Astrocyte of the cerebellum (primary cell): ENCODE data around the gene DEPDC5.

Experiments
- DNase-seq: peaks from one replicate; pipeline ENCODE4 v3.0.0-alpha.2; 2011; ENCODE audit warnings: low read depth
- H3K4me3 ChIP-seq: 2 replicates; pipeline ENCODE4 v1.5.1; 2011; ENCODE audit warnings: mild to moderate bottlenecking, low read depth, low read length, moderate library complexity
- CTCF ChIP-seq: IDR thresholded peaks from 2 replicates; pipeline ENCODE4 v1.5.1; 2012; ENCODE audit warnings: low read length, low read depth, moderate library complexity, mild to moderate bottlenecking; ENCODE audit errors: missing control alignments
- in situ Hi-C: cut with HindIII; loops from 2 replicates; pipeline ENCODE4 v1.10.0; 2017; ENCODE audit warnings: low sequenced_read_pairs

Gene DEPDC5

DNA sequence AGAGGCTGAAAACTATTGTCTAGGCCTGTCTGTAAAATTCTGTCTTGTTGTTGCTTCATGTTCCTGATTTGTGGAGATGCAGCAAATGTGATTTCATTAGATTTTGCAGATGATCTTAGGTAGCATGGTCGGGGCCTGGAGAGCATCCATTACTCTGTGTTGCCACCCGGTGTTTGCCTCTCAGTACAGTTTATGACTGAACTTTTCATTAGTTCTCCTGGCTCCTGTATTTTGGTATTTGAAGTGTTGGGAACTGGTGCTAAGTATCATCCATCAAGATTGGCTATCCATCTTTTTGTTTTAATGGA, 198.2 kb downstream of the DEPDC5 start:
- in situ Hi-C loops, result loop anchor here (25.0 kb wide), 1 partner anchor 240 kb away; no protein-coding TSS in a partner anchor
- no peak for TF ChIP-seq CTCF
- H3K4me3 ChIP-seq, result no peak overlapping the region
- DNase-seq, result no peak

DNA sequence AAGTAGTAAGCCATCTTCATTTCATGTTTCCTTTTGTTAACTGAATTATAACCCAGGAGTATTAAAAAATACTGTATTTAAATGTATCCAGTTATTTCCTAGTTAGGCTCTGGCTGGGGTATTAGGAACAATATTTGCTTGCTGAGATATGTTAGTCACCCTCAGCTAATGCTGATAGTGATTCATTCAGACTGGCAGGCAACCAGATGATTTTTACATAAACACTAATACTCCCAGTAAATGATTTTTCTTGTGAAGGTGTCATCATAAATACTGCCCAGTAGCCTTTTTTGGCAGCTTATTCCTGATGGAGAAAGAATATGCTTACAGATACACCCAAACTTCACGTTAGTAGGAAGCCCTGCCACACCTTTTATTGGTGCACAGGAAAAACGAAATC, 198.7 kb downstream of the DEPDC5 start:
- in situ Hi-C loops, result loop anchor here (25.0 kb wide), 1 partner anchor 240 kb away; no protein-coding TSS in a partner anchor
- no peak for TF ChIP-seq CTCF
- DNase-seq, result peak; percentile 86
- H3K4me3 ChIP-seq, result no peak overlapping the region

GRCh38 chr22:31953261-31953660, 199.4 kb downstream of the DEPDC5 start:
- H3K4me3 ChIP-seq, result no peak overlapping the region
- in situ Hi-C loops, result loop anchor here (25.0 kb wide), 1 partner anchor 241 kb away; no protein-coding TSS in a partner anchor
- DNase-seq, result no peak
- no peak for TF ChIP-seq CTCF

DNA sequence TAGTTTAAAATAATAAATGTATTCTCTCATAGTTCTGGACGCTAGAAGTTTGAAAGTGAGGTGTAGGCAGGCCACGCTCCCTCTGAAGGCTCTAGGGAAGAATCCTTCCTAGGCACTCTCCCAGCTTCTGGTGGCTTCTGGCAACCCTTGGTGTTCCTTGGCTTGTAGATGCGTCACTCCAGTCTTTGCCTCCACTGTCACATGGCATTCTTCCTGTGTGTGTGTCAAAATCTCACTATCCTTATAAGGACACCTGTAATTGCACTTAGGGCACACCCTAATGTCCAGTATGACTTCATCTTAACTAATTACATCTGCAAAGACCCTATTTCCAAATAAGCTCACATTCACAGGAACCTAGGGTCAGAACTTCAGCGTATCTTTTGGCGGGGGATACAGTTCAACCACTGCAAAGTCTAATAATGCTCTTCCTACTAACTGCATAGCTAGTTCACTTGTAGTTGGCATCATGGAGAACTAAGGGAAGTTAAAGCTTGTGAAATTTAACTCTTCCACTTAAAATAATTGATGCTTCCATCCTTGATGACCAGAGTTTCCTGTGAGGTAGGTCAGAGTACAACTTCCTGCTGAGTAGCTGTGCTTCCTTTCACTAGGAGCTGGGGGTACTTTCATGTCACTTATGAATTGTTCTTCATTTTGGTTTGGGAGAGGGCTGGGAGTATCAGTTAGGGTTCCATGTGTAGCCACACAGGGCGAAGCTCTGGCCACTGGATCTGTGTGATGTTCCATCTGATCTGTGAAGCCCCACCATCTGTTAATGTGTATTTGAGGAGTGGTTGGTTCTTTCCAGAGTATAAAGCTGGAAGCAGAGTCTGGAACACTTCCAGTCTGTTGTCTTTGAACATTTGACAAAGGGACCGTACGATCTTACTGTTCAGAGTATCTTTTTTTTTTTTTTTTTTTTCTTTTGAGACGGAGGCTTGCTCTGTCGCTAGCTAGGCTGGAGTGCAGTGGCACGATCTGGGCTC, 201.0 kb downstream of the DEPDC5 start:
- DNase-seq, result no peak
- in situ Hi-C loops, result loop anchor here (25.0 kb wide), 1 partner anchor 243 kb away; no protein-coding TSS in a partner anchor
- TF ChIP-seq CTCF, result no peak

DNA sequence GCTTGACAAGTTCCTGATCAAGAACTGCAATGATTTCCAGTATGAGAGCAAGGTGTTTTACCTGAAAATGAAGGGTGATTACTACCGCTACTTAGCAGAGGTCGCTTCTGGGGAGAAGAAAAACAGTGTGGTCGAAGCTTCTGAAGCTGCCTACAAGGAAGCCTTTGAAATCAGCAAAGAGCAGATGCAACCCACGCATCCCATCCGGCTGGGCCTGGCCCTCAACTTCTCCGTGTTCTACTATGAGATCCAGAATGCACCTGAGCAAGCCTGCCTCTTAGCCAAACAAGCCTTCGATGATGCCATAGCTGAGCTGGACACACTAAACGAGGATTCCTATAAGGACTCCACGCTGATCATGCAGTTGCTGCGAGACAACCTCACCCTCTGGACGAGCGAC, 202.5 kb downstream of the DEPDC5 start:
- DNase-seq, result no peak
- H3K4me3 ChIP-seq, result no peak overlapping the region
- in situ Hi-C loops, result loop anchor here (25.0 kb wide), 1 partner anchor 244 kb away; no protein-coding TSS in a partner anchor
- no peak for TF ChIP-seq CTCF

More for the DNA sequence above, 201.0 kb downstream of the DEPDC5 start:
- H3K4me3 ChIP-seq, result no peak overlapping the region
